GM18520 (cell line): ENCODE data around the gene FIG4.
"Not testable (repeated sequence)": the region's sequence is repeated elsewhere in the genome, so short reads cannot be mapped to it uniquely, and the experiment has no call there.

Experiments
- ATAC-seq: cut with Tn5 transposase; IDR thresholded peaks from one replicate; pipeline ENCODE4 v1.9.1; 2021; ENCODE audit not compliant: unreplicated experiment

FIG4 gene

DNA sequence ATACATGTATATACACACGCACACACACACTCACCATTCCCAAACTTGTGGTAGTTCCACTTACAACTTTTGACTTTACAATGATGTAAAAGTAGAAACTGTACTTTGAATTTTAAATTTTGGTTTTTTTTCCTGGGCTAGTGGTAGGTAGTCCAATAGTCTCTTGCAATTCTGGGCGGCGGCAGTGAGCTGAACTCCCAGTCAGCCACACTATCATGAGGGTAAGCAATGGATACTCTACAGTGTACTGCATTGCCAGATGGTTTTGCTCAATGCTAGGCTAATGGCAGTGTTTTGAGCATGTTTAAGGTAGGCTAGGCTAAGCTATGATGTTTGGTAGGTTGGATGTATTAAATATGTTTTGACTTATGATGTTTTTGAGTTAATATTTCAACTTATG lies 150.8 kb downstream of the FIG4 start:
- ATAC-seq, result no peak

GRCh38 chr6:109852713-109853112 lies 161.6 kb downstream of the FIG4 start:
- no peak for ATAC-seq

GRCh38 chr6:109853426-109853825 lies 162.3 kb downstream of the FIG4 start:
- ATAC-seq, result no peak

DNA sequence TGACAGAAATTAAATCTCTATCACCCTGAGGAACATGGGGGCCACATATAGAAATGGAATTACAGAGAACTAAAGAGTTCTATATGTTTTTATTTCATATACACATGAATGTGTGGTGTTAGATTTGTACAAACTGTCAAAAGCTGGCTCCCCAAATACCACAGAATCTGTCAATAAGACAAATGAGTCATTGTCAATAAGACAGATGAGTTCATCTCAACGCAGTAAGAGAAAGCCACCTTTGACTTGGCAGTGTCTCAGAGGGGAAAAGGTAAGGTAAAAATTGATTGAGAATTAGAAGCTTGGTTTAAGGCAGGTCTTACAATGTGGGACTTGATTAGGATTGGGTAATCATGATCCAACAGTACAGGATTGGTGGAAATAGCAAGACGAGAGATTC lies 162.9 kb downstream of the FIG4 start:
- ATAC-seq, result no peak

DNA sequence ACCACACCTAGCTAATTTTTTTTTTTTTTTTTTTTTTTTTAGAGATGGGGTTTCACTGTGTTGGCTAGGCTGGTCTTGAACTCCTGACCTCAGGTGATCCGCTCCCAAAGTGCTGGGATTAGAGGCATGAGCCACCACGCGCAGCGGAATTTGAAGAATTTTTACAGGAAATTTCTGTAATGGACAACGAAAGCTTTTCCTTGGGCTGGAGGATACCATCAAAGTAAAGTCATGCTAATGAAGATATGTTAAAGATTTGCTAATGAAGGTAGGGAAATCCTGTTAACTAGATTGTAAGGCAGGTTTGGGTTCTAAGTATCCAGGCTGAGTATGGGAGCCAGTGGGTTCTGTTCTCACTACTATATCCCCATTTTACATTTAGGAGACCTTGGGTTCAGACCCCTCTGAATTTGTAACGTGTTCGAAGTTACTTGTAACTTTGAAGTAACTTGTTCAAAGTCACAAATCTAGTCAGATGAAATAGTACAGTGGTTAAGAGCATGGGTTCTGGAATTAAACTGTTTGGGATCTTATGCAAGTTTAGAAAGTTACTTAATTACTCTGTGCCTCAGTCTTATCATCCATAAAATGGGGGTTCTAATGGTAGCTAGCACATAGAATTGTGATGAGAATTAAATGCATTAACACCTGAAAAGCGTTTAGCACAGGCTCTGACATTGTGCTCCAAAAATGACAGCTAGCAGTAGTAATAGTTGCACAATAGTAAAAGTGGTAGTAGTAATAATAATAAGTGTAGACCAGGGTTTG lies 163.6 kb downstream of the FIG4 start:
- no peak for ATAC-seq

GRCh38 chr6:109855476-109856040 lies 164.5 kb downstream of the FIG4 start:
- ATAC-seq, result not testable (repeated sequence)

GRCh38 chr6:109861946-109862345 lies 170.8 kb downstream of the FIG4 start:
- ATAC-seq, result no peak

DNA sequence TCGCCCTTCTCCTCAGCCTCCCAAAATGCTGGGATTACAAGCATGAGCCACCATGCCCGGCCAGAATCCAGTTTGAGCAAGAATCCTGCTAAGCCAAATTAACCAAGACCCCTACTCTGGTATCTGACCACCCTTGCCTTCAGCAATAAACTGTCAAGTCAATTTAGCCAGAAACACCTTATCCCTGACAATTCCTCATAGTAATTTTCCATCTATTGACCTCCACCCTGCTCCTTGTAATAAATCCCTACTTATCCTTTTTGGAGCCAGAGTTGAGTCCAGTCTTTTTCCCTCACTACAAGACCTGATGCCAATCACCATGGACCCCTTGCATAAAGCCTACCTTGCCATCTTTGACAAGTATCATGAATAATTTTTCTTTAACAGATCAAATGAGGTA lies 173.0 kb downstream of the FIG4 start:
- no peak for ATAC-seq

DNA sequence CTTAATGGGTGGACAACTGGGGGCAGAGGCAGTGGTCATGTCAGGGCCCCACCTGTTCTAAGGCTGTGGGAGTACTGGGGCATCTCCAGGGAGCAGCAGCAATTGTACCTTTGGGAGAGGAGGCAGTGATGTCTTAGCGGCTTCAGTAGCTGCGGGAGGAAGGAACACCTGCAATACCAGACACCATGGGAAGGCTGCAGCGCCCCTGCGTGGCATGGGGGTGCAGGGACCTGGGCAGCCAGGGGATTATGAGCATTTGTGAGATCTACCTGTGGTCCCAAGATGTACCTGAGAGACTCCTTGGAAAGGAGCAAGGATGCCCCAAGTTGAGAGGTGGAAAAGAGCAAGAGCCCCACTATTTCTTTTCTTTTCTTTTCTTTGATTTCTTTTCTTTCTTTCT lies 174.9 kb downstream of the FIG4 start:
- ATAC-seq, result no peak

DNA sequence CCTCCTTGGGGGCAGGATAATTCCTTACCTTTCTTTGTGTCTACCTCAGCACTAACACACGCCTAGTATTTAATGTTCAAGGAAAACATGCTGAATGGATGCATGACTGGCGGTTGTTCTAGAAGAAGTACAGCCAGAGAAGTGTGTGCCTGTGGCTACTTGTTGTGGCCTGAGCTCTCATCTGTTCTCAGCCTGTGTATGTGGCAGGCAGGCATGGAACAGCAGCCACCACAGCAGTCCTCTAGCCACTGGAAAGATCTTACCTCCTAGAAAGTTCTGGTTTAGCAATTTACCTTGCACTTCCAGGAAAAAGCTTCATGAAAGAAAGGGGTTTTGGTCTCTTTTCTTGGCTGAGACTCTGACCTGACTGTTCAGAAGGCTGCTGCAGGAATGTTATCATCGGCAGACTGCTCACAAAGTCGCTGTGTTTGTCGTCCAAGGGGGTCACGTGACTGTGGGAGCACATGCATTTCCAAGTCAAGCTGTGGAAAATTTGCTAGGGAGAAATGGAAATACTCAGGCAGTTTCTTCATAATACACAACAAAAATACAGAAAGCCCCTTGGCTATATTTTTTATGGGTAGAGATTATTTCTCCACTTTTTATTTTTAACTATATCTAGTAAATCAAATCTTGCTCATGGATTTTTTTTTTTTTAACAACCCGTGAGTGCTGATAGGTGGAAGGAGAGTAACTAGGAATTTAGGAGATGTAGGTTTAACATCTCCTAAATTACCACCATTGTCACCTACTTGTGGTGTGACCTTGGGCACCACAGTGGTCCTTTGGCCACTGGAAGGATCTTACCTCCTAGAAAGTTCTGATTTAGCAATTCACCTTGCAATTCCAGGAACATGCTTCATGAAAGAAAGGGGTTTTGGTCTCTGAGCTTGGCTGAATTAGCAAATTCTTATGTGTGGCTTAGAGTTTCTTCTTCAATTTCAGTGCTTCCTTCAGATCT lies 176.2 kb downstream of the FIG4 start:
- ATAC-seq, result no peak

DNA sequence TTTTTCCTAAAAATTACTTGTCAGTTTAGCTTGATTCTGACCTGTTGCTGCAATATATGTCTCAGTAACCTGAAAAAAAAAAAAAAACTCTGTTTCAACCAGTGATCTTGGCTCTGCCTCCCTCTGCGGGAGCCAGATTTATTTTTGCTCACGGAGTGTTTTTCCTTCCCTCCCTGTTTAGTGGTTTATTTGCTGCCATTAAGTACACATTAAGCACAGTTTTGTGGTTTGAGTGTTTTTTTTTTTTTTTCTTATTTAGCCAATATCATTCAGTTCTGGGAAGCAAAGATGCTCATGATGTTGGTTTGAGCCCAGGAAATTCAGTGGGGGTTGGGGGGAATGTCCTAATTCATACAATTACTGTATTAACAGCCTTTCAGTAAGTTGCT lies 176.9 kb downstream of the FIG4 start:
- ATAC-seq, result no peak

DNA sequence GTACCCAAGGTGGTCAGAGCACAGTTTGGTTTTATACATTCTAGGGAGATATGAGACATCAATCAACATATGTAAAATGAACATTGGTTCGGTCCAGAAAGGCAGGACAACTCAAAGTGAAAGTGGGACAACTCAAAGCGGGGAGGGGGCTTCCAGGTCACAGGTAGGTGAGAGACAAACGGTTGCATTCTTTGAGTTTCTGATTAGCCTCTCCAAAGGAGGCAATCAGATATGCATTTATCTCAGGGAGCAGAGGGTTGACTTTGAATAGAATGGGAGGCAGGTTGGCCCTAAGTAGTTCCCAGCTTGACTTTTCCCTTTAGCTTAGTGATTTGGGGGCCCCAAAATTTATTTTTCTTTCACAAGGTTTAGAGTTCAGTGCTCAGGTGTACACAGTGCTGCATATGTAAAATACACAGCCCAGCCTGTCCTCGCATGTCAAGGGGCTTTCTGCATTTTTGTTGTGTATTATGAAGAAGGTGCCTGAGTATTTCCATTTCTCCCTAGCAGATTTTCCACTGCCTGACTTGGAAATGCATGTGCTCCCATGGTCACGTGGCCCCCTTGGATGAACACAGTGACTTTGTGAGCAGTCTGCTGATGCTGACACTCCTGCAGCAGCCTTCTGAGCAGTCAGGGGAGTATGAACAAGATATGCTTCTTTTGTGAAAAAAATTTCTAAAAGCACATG lies 178.4 kb downstream of the FIG4 start:
- not testable (repeated sequence) for ATAC-seq

GRCh38 chr6:109870089-109870410 lies 179.0 kb downstream of the FIG4 start:
- ATAC-seq, result no peak

- ATAC-seq, result no peak
These were observed 181.5 kb downstream of the FIG4 start for GRCh38 chr6:109872549-109872948.

GRCh38 chr6:109872968-109873545 lies 182.0 kb downstream of the FIG4 start:
- ATAC-seq, result no peak

DNA sequence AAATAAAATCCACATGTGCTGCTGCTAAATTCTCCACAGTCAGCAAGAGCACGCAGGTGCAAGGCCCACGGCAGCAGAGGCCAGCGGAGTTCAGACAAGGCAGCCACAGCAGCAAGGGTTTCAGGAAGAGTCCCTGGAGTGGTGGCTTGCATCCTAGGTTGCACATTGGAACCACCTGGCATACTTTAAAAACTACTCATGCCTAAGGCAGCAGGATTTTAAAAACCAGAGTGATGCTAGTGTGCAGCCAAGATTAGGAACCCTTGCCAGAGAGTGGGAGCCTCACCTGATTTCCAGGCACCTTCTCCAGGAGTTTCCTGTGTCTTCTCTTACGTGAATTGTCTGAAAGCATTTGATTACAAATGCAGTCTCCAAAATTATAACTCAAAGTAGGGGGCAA lies 183.0 kb downstream of the FIG4 start:
- ATAC-seq, result no peak

DNA sequence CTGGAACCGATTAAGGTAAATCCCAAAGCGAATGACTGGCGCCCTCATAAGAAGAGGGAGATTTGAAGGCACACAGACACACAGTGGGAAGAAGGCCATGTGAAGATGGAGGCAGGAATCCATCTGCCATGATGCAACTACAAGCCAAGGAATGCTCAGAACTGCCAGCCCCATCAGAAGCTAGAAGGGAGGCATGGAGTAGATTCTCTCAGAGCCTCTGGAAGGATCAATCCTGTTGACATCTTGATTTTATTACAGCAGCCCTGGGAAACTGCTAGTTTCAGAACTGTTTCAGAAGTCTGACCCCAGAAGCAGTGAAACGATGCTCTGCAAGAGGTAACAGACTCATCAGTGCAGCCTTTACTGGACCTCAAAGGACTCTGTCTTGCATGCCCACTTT lies 183.5 kb downstream of the FIG4 start:
- no peak for ATAC-seq
